ENCODE data around the gene SPAG16. TPM values are rescaled to one million over a fixed set of nuclear protein-coding genes. Genes with fewer than 3 reads are reported as not detected.

Gene SPAG16
- total RNA-seq, 1 experiment from 2014 or later, result 17.3 TPM

GRCh38 chr2:214096208-214096715, 812.0 kb downstream of the SPAG16 start:
- H3K23me2 ChIP-seq (ENCODE audit: insufficient read length, low read depth, low read length, poor library complexity, severe bottlenecking), result no peaks in the 10 kb centered on the region
- no peak overlapping the region for H3K4ac ChIP-seq (ENCODE audit: low read depth, low read length)
- no peak overlapping the region for H2AK5ac ChIP-seq (ENCODE audit: insufficient read length, low read length)
- H3K36me3 Mint-ChIP-seq (ENCODE audit: insufficient read depth in 1 of 3, low read depth in 3 of 3), result no peaks in the 10 kb centered on the region
- no peaks in the 10 kb centered on the region for H3K27me3 Mint-ChIP-seq (ENCODE audit: low read depth)
- H3K27ac ChIP-seq (ENCODE audit: insufficient read length, low read depth, low read length), result no peak overlapping the region
- TF ChIP-seq CTCF (conservative IDR thresholded peaks at IDR 0.05), result no peak
- H3K4me2 ChIP-seq (ENCODE audit: insufficient read depth, insufficient read length, low read length), result no peak overlapping the region
- no peak overlapping the region for H2AFZ ChIP-seq (ENCODE audit: low read length)
- no peak overlapping the region for H3K23ac ChIP-seq (ENCODE audit: insufficient read length, low read depth, low read length)
- H2BK5ac ChIP-seq (ENCODE audit: insufficient read length, low read length), result no peak overlapping the region
- no peak overlapping the region for H3K56ac ChIP-seq (ENCODE audit: insufficient read length, low read depth, low read length)
- H3K9ac ChIP-seq (ENCODE audit: extremely low read depth, insufficient read length, low read length), result no peak overlapping the region
- H3K27me3 ChIP-seq (ENCODE audit: insufficient read depth, low read length), result no peaks in the 10 kb centered on the region
- no peaks in the 10 kb centered on the region for H3K4me1 ChIP-seq (ENCODE audit: insufficient read depth, low read length)
- H3K14ac ChIP-seq (ENCODE audit: insufficient read depth, low read length), result no peak overlapping the region
- no peak overlapping the region for H3K27ac Mint-ChIP-seq
- H3K4me1 Mint-ChIP-seq, result peaks cover 2% of the 10 kb centered on the region in 2 experiments
- H2BK20ac ChIP-seq (ENCODE audit: low read depth, low read length, poor library complexity, severe bottlenecking), result no peak overlapping the region
- no peak for DNase-seq
- no peak overlapping the region for H2BK12ac ChIP-seq (ENCODE audit: insufficient read length, low read depth, low read length)
- H4K91ac ChIP-seq (ENCODE audit: insufficient read length, low read depth, low read length), result no peak overlapping the region
- no peak overlapping the region for H4K5ac ChIP-seq (ENCODE audit: insufficient read length, low read depth, low read length)
- no peaks in the 10 kb centered on the region for H3K9me3 Mint-ChIP-seq
- H4K8ac ChIP-seq (replicated peaks; ENCODE audit: insufficient read length, low read depth, low read length), result no peak overlapping the region
- H3K4me3 Mint-ChIP-seq, result no peak overlapping the region
- H2BK120ac ChIP-seq (ENCODE audit: low read depth, low read length, poor library complexity, severe bottlenecking), result no peak overlapping the region
- H3K79me1 ChIP-seq (ENCODE audit: insufficient read depth, low read depth, low read length, poor library complexity, severe bottlenecking), result no peaks in the 10 kb centered on the region
- no peaks in the 10 kb centered on the region for H3K9me3 ChIP-seq (ENCODE audit: control insufficient read depth, low read depth, low read length)
- H3T11ph ChIP-seq (ENCODE audit: low read length), result no peak overlapping the region
- no peak overlapping the region for H2BK15ac ChIP-seq (ENCODE audit: low read depth, low read length)
- no peak overlapping the region for H3K18ac ChIP-seq (ENCODE audit: insufficient read length, low read depth, low read length)
- H3K79me2 ChIP-seq (ENCODE audit: insufficient read depth, low read length), result no peaks in the 10 kb centered on the region
- no peaks in the 10 kb centered on the region for H4K20me1 ChIP-seq (ENCODE audit: control insufficient read depth, insufficient read depth, insufficient read length)
- WGBS (ENCODE audit: extremely low coverage, insufficient read length, low lambda C conversion rate), result no CpG with 5 or more reads among the region's 4 CpGs

All from H9 (cell line).